Activated effector memory CD4-positive, alpha-beta T cell treated with anti-CD3 and anti-CD28 coated beads, Interleukin-2, amount 50 U/mL, for 16 hours (primary cell): ENCODE data around the gene RABGAP1L.
A peak's percentile ranks its signal among the peaks of the same experiment; 100 is the strongest.
"Not testable (repeated sequence)": the region's sequence is repeated elsewhere in the genome, so short reads cannot be mapped to it uniquely, and the experiment has no call there.

Experiments used
- DNase-seq: peaks from one replicate; pipeline ENCODE4 v3.0.0-alpha.2; 2020

The RABGAP1L gene

GRCh38 chr1:174829990-174830389 lies 670.7 kb downstream of the RABGAP1L start:
- no peak for DNase-seq

GRCh38 chr1:174836543-174836942 lies 677.2 kb downstream of the RABGAP1L start:
- no peak for DNase-seq

GRCh38 chr1:174837386-174837785 lies 678.1 kb downstream of the RABGAP1L start:
- no peak for DNase-seq

- DNase-seq, result no peak
These were observed 679.9 kb downstream of the RABGAP1L start for GRCh38 chr1:174839211-174839610.

GRCh38 chr1:174841747-174842146 lies 682.4 kb downstream of the RABGAP1L start:
- DNase-seq, result no peak

- not testable (repeated sequence) for DNase-seq
These were observed 689.6 kb downstream of the RABGAP1L start for GRCh38 chr1:174848593-174849560.

GRCh38 chr1:174850726-174851125 lies 691.4 kb downstream of the RABGAP1L start:
- DNase-seq, result no peak

- DNase-seq, result no peak
These were observed 699.0 kb downstream of the RABGAP1L start for GRCh38 chr1:174858301-174858700.

- DNase-seq, result no peak
These were observed 711.0 kb downstream of the RABGAP1L start for GRCh38 chr1:174870319-174870718.

GRCh38 chr1:174871886-174872285 lies 712.6 kb downstream of the RABGAP1L start:
- no peak for DNase-seq

GRCh38 chr1:174872615-174873058 lies 713.3 kb downstream of the RABGAP1L start:
- no peak for DNase-seq

GRCh38 chr1:174874331-174875053 lies 715.2 kb downstream of the RABGAP1L start:
- DNase-seq, result no peak

- peak; percentile 64 for DNase-seq
These were observed 716.0 kb downstream of the RABGAP1L start for GRCh38 chr1:174875306-174875705.

- no peak for DNase-seq
These were observed 717.9 kb downstream of the RABGAP1L start for GRCh38 chr1:174877208-174877673.

- DNase-seq, result no peak
These were observed 720.9 kb downstream of the RABGAP1L start for GRCh38 chr1:174880171-174880570.

GRCh38 chr1:174883409-174883808 lies 724.1 kb downstream of the RABGAP1L start:
- DNase-seq, result no peak

- DNase-seq, result no peak
These were observed 724.7 kb downstream of the RABGAP1L start for GRCh38 chr1:174884038-174884437.

- DNase-seq, result no peak
These were observed 725.2 kb downstream of the RABGAP1L start for GRCh38 chr1:174884566-174884965.

- DNase-seq, result no peak
These were observed 730.7 kb downstream of the RABGAP1L start for GRCh38 chr1:174890024-174890423.

- no peak for DNase-seq
These were observed 732.7 kb downstream of the RABGAP1L start for GRCh38 chr1:174892016-174892415.

GRCh38 chr1:174894117-174894762 lies 734.9 kb downstream of the RABGAP1L start:
- DNase-seq, result no peak

GRCh38 chr1:174895610-174896009 lies 736.3 kb downstream of the RABGAP1L start:
- not testable (repeated sequence) for DNase-seq
